ENCODE data around the gene FUBP1. TPM values are rescaled to one million over a fixed set of nuclear protein-coding genes. Genes with fewer than 3 reads are reported as not detected.

The FUBP1 gene
- total and polyA plus RNA-seq, 2 donors (not counting 3 experiments of a cell fraction or from before 2014, with no cell fraction given), result 112 to 166 TPM

DNA sequence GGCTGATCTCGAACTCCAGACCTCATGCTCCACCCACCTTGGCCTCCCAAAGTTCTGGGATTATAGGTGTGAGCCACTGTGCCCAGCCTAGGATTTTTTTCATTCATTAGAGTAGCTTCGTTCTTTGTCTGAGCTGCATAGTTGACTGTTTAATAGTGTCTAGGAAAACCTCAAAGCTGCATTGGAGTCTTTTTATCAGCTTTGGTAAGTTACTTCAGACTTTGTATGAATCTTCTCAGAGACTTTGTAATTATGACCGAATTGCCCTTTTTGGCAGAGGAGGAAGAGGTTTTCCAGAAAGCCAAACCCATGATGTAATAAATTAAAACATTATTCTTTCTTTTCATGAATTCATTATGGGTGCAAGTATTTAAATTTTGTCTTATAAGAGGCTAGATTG lies 31.0 kb upstream of the FUBP1 start:
- dilution Hi-C loops (cut with MboI; ENCODE audit: extremely low pct_ligation_motif_present, low sequenced_read_pairs), result no loop called here
- H3K9me3 ChIP-seq (replicated peaks; ENCODE audit: control insufficient read depth, insufficient read depth, low read length), result no peaks in the 10 kb centered on the region
- DNase-seq (ENCODE audit: low read depth, low spot score) (peak; percentile 37), FAIRE-seq (no peak)
- POLR2A ChIA-PET, result interaction anchor here (1.4 to 2.1 kb wide), 3 partner anchors 31 to 92 kb away, joined by 3 to 5 read pairs (median 4); partner anchors contain the start of gene FUBP1
- peaks cover 3% of the 10 kb centered on the region for H3K9me1 ChIP-seq (replicated peaks; ENCODE audit: control insufficient read depth, extremely low read depth, insufficient read depth, low read length)
- H3K27me3 ChIP-seq (ENCODE audit: control insufficient read depth in 2 of 2, insufficient read depth in 2 of 2, low read length in 2 of 2), result no peaks in the 10 kb centered on the region
- H2AFZ ChIP-seq (ENCODE audit: low read depth, low read length), result no peak overlapping the region
- peak overlapping the region; percentile 69 to 99 (median 98) for H3K4me3 ChIP-seq (replicated peaks in 1 of 3; ENCODE audit: insufficient read depth in 1 of 3, low read depth in 1 of 3, low read length in 3 of 3)
- peak overlapping the region; percentile 70 for H3K27ac ChIP-seq (ENCODE audit: insufficient read depth, low read depth, low read length)
- H4K20me1 ChIP-seq (replicated peaks; ENCODE audit: control insufficient read depth, extremely low read depth, insufficient read depth, low read length), result peaks cover 5% of the 10 kb centered on the region
- H3K36me3 ChIP-seq (ENCODE audit: control insufficient read depth in 2 of 2, extremely low read depth in 1 of 2, insufficient read depth in 2 of 2, low read length in 2 of 2), result peaks cover 7 to 17% of the 10 kb centered on the region in 2 experiments
- H3K4me1 ChIP-seq (ENCODE audit: control insufficient read depth, extremely low read depth, insufficient read depth, low read length), result peaks cover 29% of the 10 kb centered on the region
- peak overlapping the region; percentile 98 for H3K9ac ChIP-seq (replicated peaks; ENCODE audit: extremely low read depth, insufficient read depth, low read length)
- peak overlapping the region; percentile 100 for H3K4me2 ChIP-seq (ENCODE audit: insufficient read depth, low read length)
- peaks cover 93% of the 10 kb centered on the region for H3K79me2 ChIP-seq (ENCODE audit: control insufficient read depth, insufficient read depth, low read length)
- TF ChIP-seq FOS (IDR thresholded peaks at IDR 0.05; ENCODE audit: borderline replicate concordance, insufficient read depth, low read length) (no peak), MYC (IDR thresholded peaks at IDR 0.05; ENCODE audit: low read depth, low read length) (no peak), GATA2 (IDR thresholded peaks at IDR 0.05; ENCODE audit: insufficient read depth, insufficient read length, low read depth, low read length) (no peak), POLR2A (IDR thresholded peaks at IDR 0.05; ENCODE audit: low read depth, low read length) (no peak), JUN (IDR thresholded peaks at IDR 0.05; ENCODE audit: borderline replicate concordance, insufficient read depth, insufficient read length, low read depth) (no peak), EZH2 (IDR thresholded peaks at IDR 0.05; ENCODE audit: borderline replicate concordance, low read depth, low read length, severe bottlenecking) (no peak), CTCF (IDR thresholded peaks at IDR 0.05; ENCODE audit: extremely low read depth in 1 of 2, insufficient read depth in 1 of 2, low read depth in 1 of 2, low read length in 2 of 2) (no peak), POLR2AphosphoS5 (IDR thresholded peaks at IDR 0.05; ENCODE audit: insufficient read depth, low read depth, low read length) (no peak)
- TF ChIP-seq, protein P1, sequence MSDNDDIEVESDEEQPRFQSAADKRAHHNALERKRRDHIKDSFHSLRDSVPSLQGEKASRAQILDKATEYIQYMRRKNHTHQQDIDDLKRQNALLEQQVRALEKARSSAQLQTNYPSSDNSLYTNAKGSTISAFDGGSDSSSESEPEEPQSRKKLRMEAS (IDR thresholded peaks at IDR 0.05; ENCODE audit: insufficient read depth, insufficient read length), result no peak
- CTCF ChIA-PET, result interaction anchor here (0.9 to 15.7 kb wide), 8 partner anchors 8 to 104 kb away, joined by 3 to 250 read pairs (median 4); no protein-coding TSS in a partner anchor
- BruUV-seq (replicated peaks), result no TSS peak
- intact Hi-C loops (cut with micrococcal nuclease), result no loop called here
